ENCODE data around the gene NR3C2. TPM values are rescaled to one million over a fixed set of nuclear protein-coding genes. Genes with fewer than 3 reads are reported as not detected.

NR3C2 gene
- total RNA-seq, 2 donors from 2014 or later, result 0.44 to 0.82 TPM

GRCh38 chr4:148171596-148171995 is 270.6 kb downstream of the NR3C2 start:
- Histone ChIP-seq H3K36me3 (ENCODE audit: control insufficient read depth, insufficient read depth, low read length) (no peaks in the 10 kb centered on the region), H3K9me3 (ENCODE audit: control insufficient read depth, low read length) (peaks cover 19% of the 10 kb centered on the region), H3K27ac (ENCODE audit: low read depth, low read length) (no peak overlapping the region), H3K4me1 (ENCODE audit: control insufficient read depth, insufficient read depth, low read length) (no peaks in the 10 kb centered on the region), H3K9ac (ENCODE audit: extremely low read depth, low read length, poor library complexity, severe bottlenecking) (no peak overlapping the region), H3K4me3 (ENCODE audit: low read length) (no peak overlapping the region), H3K27me3 (ENCODE audit: control insufficient read depth, insufficient read depth, low read length, poor library complexity, severe bottlenecking) (no peaks in the 10 kb centered on the region)
- TF ChIP-seq, protein P1, sequence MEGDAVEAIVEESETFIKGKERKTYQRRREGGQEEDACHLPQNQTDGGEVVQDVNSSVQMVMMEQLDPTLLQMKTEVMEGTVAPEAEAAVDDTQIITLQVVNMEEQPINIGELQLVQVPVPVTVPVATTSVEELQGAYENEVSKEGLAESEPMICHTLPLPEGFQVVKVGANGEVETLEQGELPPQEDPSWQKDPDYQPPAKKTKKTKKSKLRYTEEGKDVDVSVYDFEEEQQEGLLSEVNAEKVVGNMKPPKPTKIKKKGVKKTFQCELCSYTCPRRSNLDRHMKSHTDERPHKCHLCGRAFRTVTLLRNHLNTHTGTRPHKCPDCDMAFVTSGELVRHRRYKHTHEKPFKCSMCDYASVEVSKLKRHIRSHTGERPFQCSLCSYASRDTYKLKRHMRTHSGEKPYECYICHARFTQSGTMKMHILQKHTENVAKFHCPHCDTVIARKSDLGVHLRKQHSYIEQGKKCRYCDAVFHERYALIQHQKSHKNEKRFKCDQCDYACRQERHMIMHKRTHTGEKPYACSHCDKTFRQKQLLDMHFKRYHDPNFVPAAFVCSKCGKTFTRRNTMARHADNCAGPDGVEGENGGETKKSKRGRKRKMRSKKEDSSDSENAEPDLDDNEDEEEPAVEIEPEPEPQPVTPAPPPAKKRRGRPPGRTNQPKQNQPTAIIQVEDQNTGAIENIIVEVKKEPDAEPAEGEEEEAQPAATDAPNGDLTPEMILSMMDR (conservative IDR thresholded peaks at IDR 0.05), result no peak
- Mint-ChIP-seq H3K4me3 (no peak overlapping the region), H3K9me3 (peaks cover 11% of the 10 kb centered on the region), H3K27me3 (ENCODE audit: insufficient read depth) (peaks cover 3% of the 10 kb centered on the region), H3K27ac (no peak overlapping the region), H3K4me1 (peaks cover 17% of the 10 kb centered on the region), H3K36me3 (ENCODE audit: low read depth) (peaks cover 5% of the 10 kb centered on the region)
- WGBS, 2 experiments (ENCODE audit: insufficient coverage in 1 of 2, insufficient read length in 1 of 2), result 86 to 96% methylated on average over 3 of the region's 3 CpGs
- no peak for DNase-seq

DNA sequence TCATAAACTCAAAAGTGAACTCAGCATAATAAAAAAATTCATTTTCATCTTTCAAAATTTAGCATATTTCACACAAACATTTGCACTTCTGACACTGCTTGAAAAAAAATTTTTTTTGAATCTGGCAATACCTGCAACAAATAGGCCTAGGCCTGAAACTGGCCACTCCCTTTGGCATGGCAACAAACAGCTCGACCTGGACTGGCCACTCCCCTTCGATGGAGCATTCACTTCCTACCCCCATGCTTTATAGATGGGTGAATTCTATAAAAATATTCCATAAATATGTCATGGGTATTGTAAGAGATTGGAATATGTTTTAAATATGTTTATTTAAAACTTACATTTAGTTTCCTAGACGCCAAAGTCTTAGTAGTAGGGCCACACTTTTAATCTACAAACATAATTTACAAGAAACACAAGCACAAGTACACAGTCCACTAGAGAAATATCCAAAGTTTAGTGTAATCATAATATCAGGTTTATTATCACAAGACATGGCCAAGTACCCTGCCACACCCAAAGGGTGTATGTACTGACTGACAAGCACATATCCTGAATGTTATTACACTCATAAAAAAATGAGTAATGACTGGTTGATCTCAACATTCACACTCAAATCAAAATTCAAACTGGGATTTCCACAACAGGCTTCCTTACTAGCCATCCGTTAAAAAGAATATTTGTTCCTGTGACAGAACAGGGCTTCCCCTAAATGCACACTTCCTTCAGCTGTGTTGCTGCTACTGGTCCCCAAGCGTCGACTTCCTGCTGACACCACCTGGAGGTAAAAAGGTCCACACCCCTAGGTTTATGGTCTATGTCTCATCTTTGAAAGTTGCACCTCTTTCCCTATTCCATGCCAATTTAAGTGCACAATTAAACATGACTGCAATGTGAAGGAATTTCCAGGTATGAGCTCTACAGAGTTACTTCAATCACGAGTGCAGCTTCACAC is 271.5 kb downstream of the NR3C2 start:
- Histone ChIP-seq H3K36me3 (ENCODE audit: control insufficient read depth, insufficient read depth, low read length) (no peaks in the 10 kb centered on the region), H3K9me3 (ENCODE audit: control insufficient read depth, low read length) (peaks cover 19% of the 10 kb centered on the region), H3K4me1 (ENCODE audit: control insufficient read depth, insufficient read depth, low read length) (no peaks in the 10 kb centered on the region), H3K4me3 (ENCODE audit: low read length) (no peak overlapping the region), H3K27ac (ENCODE audit: low read depth, low read length) (no peak overlapping the region), H3K9ac (ENCODE audit: extremely low read depth, low read length, poor library complexity, severe bottlenecking) (no peak overlapping the region), H3K27me3 (ENCODE audit: control insufficient read depth, insufficient read depth, low read length, poor library complexity, severe bottlenecking) (no peaks in the 10 kb centered on the region)
- WGBS, 2 experiments (ENCODE audit: insufficient coverage in 1 of 2, insufficient read length in 1 of 2), result 95 to 100% methylated on average over 2 to 7 of the region's 7 CpGs
- Mint-ChIP-seq H3K9me3 (peaks cover 11% of the 10 kb centered on the region), H3K27ac (no peak overlapping the region), H3K4me1 (peaks cover 17% of the 10 kb centered on the region), H3K4me3 (no peak overlapping the region), H3K27me3 (ENCODE audit: insufficient read depth) (peaks cover 5% of the 10 kb centered on the region), H3K36me3 (ENCODE audit: low read depth) (peaks cover 5% of the 10 kb centered on the region)
- DNase-seq, result no peak
- TF ChIP-seq, protein P1 (conservative IDR thresholded peaks at IDR 0.05), result no peak

DNA sequence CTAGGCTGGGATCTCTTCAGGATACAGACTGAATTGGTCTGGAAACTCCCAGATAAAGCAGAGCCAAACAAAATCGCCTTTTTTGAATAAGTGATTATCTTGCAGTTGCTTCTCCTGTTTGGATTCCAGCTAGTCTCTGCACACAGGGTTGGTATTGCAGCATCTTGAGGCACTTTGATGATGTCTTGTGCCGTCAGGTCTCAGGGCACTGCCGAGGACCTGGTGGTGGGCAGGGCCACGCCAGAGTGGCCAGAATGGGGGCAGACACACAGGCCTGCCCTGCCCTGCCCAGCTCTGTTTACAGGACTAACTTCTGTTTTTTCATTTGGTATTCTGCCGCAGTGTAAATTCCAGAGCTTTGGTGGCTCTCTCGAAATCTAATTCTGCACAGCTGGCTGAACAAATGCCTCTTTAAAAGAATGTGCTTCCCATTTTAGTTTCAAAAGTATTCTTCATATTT is 276.1 kb downstream of the NR3C2 start:
- no peak overlapping the region for H3K9ac ChIP-seq (ENCODE audit: extremely low read depth, low read length, poor library complexity, severe bottlenecking)
- Mint-ChIP-seq H3K27ac (no peak overlapping the region), H3K9me3 (no peaks in the 10 kb centered on the region), H3K4me3 (no peak overlapping the region), H3K36me3 (ENCODE audit: low read depth) (no peaks in the 10 kb centered on the region), H3K4me1 (peaks cover 29% of the 10 kb centered on the region), H3K27me3 (ENCODE audit: insufficient read depth) (peaks cover 2% of the 10 kb centered on the region)
- no peaks in the 10 kb centered on the region for H3K36me3 ChIP-seq (ENCODE audit: control insufficient read depth, insufficient read depth, low read length)
- H3K4me3 ChIP-seq (ENCODE audit: low read length), result no peak overlapping the region
- no peaks in the 10 kb centered on the region for H3K9me3 ChIP-seq (ENCODE audit: control insufficient read depth, low read length)
- H3K27me3 ChIP-seq (ENCODE audit: control insufficient read depth, insufficient read depth, low read length, poor library complexity, severe bottlenecking), result no peaks in the 10 kb centered on the region
- peaks cover 10% of the 10 kb centered on the region for H3K4me1 ChIP-seq (ENCODE audit: control insufficient read depth, insufficient read depth, low read length)
- DNase-seq, result no peak
- 92 to 94% methylated on average over 6 of the region's 6 CpGs for WGBS, 2 experiments (ENCODE audit: insufficient coverage in 1 of 2, insufficient read length in 1 of 2)
- H3K27ac ChIP-seq (ENCODE audit: low read depth, low read length), result no peak overlapping the region
- TF ChIP-seq, protein P1 (conservative IDR thresholded peaks at IDR 0.05), result no peak
